ENCODE data around the gene SPO11. TPM values are rescaled to one million over a fixed set of nuclear protein-coding genes. Genes with fewer than 3 reads are reported as not detected.

Gene SPO11
- total and polyA plus RNA-seq, 9 of the 15 experiments (the other 6 are each of a cell fraction or from before 2014, with no cell fraction given), result not detected

DNA sequence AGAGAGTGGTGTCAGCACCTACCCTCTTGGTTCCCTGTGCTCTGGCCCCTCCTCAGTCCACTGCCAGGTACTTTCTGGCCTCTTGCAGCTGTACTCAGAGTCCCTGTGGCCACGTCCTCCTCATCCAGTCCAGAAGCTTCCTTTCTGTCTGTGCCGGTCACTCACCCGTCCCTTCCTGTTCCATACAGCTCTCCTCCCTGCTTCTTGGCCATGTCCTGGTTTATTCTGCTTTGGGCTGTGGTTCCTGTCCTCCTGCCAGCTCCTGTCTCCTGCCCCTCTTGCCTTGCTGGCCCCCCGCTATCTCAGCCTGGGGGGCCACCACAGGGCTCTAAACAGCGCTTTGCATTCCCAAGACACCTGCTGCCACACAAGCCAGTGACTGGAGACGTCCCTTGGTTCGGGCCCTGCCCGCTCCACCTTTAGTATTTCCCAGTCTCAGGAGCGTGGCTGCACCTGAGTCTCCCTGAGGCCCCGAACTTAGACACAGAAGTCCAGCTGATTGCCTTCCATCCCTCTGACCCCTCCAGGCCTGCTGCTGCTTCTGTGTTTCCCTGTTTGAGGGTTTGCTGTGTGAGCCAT, 46.1 kb downstream of the SPO11 start:
- CTCF ChIA-PET (ENCODE audit: low intra/inter-chr PET ratio), result no interaction called here
- ATAC-seq (no peak), FAIRE-seq (no peak), DNase-seq (ENCODE audit: extremely low read depth in 1 of 4, low spot score in 3 of 4) (no peak)
- TF ChIP-seq, protein P1, sequence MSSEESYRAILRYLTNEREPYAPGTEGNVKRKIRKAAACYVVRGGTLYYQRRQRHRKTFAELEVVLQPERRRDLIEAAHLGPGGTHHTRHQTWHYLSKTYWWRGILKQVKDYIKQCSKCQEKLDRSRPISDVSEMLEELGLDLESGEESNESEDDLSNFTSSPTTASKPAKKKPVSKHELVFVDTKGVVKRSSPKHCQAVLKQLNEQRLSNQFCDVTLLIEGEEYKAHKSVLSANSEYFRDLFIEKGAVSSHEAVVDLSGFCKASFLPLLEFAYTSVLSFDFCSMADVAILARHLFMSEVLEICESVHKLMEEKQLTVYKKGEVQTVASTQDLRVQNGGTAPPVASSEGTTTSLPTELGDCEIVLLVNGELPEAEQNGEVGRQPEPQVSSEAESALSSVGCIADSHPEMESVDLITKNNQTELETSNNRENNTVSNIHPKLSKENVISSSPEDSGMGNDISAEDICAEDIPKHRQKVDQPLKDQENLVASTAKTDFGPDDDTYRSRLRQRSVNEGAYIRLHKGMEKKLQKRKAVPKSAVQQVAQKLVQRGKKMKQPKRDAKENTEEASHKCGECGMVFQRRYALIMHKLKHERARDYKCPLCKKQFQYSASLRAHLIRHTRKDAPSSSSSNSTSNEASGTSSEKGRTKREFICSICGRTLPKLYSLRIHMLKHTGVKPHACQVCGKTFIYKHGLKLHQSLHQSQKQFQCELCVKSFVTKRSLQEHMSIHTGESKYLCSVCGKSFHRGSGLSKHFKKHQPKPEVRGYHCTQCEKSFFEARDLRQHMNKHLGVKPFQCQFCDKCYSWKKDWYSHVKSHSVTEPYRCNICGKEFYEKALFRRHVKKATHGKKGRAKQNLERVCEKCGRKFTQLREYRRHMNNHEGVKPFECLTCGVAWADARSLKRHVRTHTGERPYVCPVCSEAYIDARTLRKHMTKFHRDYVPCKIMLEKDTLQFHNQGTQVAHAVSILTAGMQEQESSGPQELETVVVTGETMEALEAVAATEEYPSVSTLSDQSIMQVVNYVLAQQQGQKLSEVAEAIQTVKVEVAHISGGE (CRISPR knock-in tag; IDR thresholded peaks at IDR 0.05), result 0 out of 6 replicates have a peak, but pooled peaks of 1 of the 3 experiments have one; percentile 14
- no peak for TF ChIP-seq ZNF766 (CRISPR knock-in tag; conservative IDR thresholded peaks at IDR 0.05)
- no peak overlapping the region for H3K4me3 ChIP-seq
- H4K20me1 ChIP-seq (replicated peaks; ENCODE audit: control insufficient read depth, insufficient read depth, low read length), result peaks cover 9% of the 10 kb centered on the region; the same call in 1 of the 2 replicates
- H3K36me3 ChIP-seq (ENCODE audit: control insufficient read depth, insufficient read depth, low read length), result peaks cover 88% of the 10 kb centered on the region
- no peaks in the 10 kb centered on the region for H3K9me1 ChIP-seq (ENCODE audit: control insufficient read depth, insufficient read depth, low read length)
- H3K27me3 ChIP-seq (ENCODE audit: control insufficient read depth in 2 of 2, insufficient read depth in 2 of 2, low read length in 2 of 2), result no peaks in the 10 kb centered on the region
- H3K4me1 ChIP-seq (replicated peaks in 1 of 2; ENCODE audit: control insufficient read depth in 2 of 2, insufficient read depth in 2 of 2, low read length in 2 of 2), result peaks cover 0 to 3% of the 10 kb centered on the region in 2 experiments; a peak in 2 of 5 replicates
- H3K9ac ChIP-seq (ENCODE audit: insufficient read depth in 1 of 2, low read depth in 2 of 2, low read length in 2 of 2), result no peak overlapping the region
- H3K79me2 ChIP-seq (ENCODE audit: control insufficient read depth, insufficient read depth, low read length), result no peaks in the 10 kb centered on the region; the same call in 2 of the 3 replicates
- POLR2A ChIA-PET, result interaction anchor here (0.6 to 2.8 kb wide), 6 partner anchors 9 to 126 kb away, joined by 3 to 16 read pairs (median 3); no protein-coding TSS in a partner anchor
- in situ Hi-C loops (cut with MboI) (loop anchor here (25.0 kb wide), 1 partner anchor 837 kb away; no protein-coding TSS in a partner anchor), intact Hi-C loops (cut with micrococcal nuclease) (no loop called here)
- no peaks in the 10 kb centered on the region for H3K9me3 ChIP-seq (replicated peaks; ENCODE audit: control insufficient read depth, insufficient read depth, low read depth, low read length)
- H2AFZ ChIP-seq (ENCODE audit: low read depth, low read length), result no peak overlapping the region
- H3K27ac ChIP-seq (ENCODE audit: extremely low read depth, low read depth, low read length), result no peak overlapping the region
- H3K4me2 ChIP-seq (ENCODE audit: insufficient read depth, low read length), result no peak overlapping the region
- no TSS peak for BruUV-seq (replicated peaks)
- WGBS (ENCODE audit: insufficient coverage, low coverage, missing lambda C conversion rate), result 95% methylated on average over 9 of the region's 10 CpGs
